Measurements from ENCODE around the gene PRDX3.
"Not testable (repeated sequence)": the region's sequence is repeated elsewhere in the genome, so short reads cannot be mapped to it uniquely, and the experiment has no call there.

GRCh38 chr10:119151601-119152000 lies 27.0 kb downstream of the PRDX3 start:
- not testable (repeated sequence) for TF ChIP-seq POLR2A, CTCF (IDR thresholded peaks at IDR 0.05)
